ENCODE results near the gene WNT9B.

DNA sequence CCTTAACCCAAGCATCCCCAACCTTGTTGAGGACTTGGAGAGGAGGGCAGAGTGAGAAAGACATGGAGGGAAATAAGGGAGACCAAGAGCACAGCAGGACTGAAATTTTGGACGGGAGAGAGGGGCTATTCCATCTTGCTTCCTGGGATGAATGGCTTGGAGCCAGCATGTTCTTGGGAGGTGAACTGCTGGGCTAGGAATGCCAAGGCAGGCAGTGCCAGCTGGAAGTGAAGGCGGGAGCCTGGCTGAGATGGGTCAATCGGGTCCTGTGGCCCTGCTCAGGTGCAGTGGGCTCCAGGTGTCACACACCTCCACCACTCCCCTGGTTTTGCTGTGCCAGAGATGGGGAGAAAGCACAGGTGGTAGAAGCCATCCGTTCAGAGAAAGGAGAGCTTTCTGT, 25.5 kb downstream of the WNT9B start:
- TF ChIP-seq, protein P1, sequence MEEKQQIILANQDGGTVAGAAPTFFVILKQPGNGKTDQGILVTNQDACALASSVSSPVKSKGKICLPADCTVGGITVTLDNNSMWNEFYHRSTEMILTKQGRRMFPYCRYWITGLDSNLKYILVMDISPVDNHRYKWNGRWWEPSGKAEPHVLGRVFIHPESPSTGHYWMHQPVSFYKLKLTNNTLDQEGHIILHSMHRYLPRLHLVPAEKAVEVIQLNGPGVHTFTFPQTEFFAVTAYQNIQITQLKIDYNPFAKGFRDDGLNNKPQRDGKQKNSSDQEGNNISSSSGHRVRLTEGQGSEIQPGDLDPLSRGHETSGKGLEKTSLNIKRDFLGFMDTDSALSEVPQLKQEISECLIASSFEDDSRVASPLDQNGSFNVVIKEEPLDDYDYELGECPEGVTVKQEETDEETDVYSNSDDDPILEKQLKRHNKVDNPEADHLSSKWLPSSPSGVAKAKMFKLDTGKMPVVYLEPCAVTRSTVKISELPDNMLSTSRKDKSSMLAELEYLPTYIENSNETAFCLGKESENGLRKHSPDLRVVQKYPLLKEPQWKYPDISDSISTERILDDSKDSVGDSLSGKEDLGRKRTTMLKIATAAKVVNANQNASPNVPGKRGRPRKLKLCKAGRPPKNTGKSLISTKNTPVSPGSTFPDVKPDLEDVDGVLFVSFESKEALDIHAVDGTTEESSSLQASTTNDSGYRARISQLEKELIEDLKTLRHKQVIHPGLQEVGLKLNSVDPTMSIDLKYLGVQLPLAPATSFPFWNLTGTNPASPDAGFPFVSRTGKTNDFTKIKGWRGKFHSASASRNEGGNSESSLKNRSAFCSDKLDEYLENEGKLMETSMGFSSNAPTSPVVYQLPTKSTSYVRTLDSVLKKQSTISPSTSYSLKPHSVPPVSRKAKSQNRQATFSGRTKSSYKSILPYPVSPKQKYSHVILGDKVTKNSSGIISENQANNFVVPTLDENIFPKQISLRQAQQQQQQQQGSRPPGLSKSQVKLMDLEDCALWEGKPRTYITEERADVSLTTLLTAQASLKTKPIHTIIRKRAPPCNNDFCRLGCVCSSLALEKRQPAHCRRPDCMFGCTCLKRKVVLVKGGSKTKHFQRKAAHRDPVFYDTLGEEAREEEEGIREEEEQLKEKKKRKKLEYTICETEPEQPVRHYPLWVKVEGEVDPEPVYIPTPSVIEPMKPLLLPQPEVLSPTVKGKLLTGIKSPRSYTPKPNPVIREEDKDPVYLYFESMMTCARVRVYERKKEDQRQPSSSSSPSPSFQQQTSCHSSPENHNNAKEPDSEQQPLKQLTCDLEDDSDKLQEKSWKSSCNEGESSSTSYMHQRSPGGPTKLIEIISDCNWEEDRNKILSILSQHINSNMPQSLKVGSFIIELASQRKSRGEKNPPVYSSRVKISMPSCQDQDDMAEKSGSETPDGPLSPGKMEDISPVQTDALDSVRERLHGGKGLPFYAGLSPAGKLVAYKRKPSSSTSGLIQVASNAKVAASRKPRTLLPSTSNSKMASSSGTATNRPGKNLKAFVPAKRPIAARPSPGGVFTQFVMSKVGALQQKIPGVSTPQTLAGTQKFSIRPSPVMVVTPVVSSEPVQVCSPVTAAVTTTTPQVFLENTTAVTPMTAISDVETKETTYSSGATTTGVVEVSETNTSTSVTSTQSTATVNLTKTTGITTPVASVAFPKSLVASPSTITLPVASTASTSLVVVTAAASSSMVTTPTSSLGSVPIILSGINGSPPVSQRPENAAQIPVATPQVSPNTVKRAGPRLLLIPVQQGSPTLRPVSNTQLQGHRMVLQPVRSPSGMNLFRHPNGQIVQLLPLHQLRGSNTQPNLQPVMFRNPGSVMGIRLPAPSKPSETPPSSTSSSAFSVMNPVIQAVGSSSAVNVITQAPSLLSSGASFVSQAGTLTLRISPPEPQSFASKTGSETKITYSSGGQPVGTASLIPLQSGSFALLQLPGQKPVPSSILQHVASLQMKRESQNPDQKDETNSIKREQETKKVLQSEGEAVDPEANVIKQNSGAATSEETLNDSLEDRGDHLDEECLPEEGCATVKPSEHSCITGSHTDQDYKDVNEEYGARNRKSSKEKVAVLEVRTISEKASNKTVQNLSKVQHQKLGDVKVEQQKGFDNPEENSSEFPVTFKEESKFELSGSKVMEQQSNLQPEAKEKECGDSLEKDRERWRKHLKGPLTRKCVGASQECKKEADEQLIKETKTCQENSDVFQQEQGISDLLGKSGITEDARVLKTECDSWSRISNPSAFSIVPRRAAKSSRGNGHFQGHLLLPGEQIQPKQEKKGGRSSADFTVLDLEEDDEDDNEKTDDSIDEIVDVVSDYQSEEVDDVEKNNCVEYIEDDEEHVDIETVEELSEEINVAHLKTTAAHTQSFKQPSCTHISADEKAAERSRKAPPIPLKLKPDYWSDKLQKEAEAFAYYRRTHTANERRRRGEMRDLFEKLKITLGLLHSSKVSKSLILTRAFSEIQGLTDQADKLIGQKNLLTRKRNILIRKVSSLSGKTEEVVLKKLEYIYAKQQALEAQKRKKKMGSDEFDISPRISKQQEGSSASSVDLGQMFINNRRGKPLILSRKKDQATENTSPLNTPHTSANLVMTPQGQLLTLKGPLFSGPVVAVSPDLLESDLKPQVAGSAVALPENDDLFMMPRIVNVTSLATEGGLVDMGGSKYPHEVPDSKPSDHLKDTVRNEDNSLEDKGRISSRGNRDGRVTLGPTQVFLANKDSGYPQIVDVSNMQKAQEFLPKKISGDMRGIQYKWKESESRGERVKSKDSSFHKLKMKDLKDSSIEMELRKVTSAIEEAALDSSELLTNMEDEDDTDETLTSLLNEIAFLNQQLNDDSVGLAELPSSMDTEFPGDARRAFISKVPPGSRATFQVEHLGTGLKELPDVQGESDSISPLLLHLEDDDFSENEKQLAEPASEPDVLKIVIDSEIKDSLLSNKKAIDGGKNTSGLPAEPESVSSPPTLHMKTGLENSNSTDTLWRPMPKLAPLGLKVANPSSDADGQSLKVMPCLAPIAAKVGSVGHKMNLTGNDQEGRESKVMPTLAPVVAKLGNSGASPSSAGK (IDR thresholded peaks at IDR 0.05), result no peak
- TF ChIP-seq NFYB (IDR thresholded peaks at IDR 0.05; ENCODE audit: extremely low read depth, insufficient read length), result no peak
- no peak for TF ChIP-seq BHLHE40 (IDR thresholded peaks at IDR 0.05; ENCODE audit: low read length)
- TF ChIP-seq, protein P2, sequence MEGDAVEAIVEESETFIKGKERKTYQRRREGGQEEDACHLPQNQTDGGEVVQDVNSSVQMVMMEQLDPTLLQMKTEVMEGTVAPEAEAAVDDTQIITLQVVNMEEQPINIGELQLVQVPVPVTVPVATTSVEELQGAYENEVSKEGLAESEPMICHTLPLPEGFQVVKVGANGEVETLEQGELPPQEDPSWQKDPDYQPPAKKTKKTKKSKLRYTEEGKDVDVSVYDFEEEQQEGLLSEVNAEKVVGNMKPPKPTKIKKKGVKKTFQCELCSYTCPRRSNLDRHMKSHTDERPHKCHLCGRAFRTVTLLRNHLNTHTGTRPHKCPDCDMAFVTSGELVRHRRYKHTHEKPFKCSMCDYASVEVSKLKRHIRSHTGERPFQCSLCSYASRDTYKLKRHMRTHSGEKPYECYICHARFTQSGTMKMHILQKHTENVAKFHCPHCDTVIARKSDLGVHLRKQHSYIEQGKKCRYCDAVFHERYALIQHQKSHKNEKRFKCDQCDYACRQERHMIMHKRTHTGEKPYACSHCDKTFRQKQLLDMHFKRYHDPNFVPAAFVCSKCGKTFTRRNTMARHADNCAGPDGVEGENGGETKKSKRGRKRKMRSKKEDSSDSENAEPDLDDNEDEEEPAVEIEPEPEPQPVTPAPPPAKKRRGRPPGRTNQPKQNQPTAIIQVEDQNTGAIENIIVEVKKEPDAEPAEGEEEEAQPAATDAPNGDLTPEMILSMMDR (IDR thresholded peaks at IDR 0.05 in 2 of 3, conservative IDR thresholded peaks at IDR 0.05 in 1 of 3; ENCODE audit: insufficient read depth in 2 of 3, low read depth in 1 of 3, low read length in 3 of 3), result no peak
- TF ChIP-seq TAF1 (IDR thresholded peaks at IDR 0.05; ENCODE audit: control insufficient read depth, extremely low read depth, insufficient read depth, low read length, severe bottlenecking), result no peak
- no peak for TF ChIP-seq TCF7L2 (IDR thresholded peaks at IDR 0.05; ENCODE audit: low read depth, low read length)
- TF ChIP-seq, protein P3, sequence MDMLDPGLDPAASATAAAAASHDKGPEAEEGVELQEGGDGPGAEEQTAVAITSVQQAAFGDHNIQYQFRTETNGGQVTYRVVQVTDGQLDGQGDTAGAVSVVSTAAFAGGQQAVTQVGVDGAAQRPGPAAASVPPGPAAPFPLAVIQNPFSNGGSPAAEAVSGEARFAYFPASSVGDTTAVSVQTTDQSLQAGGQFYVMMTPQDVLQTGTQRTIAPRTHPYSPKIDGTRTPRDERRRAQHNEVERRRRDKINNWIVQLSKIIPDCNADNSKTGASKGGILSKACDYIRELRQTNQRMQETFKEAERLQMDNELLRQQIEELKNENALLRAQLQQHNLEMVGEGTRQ (CRISPR knock-in tag; IDR thresholded peaks at IDR 0.05), result no peak
- no peak for TF ChIP-seq MXI1 (IDR thresholded peaks at IDR 0.05; ENCODE audit: low read depth, low read length)
- TF ChIP-seq, protein P4, sequence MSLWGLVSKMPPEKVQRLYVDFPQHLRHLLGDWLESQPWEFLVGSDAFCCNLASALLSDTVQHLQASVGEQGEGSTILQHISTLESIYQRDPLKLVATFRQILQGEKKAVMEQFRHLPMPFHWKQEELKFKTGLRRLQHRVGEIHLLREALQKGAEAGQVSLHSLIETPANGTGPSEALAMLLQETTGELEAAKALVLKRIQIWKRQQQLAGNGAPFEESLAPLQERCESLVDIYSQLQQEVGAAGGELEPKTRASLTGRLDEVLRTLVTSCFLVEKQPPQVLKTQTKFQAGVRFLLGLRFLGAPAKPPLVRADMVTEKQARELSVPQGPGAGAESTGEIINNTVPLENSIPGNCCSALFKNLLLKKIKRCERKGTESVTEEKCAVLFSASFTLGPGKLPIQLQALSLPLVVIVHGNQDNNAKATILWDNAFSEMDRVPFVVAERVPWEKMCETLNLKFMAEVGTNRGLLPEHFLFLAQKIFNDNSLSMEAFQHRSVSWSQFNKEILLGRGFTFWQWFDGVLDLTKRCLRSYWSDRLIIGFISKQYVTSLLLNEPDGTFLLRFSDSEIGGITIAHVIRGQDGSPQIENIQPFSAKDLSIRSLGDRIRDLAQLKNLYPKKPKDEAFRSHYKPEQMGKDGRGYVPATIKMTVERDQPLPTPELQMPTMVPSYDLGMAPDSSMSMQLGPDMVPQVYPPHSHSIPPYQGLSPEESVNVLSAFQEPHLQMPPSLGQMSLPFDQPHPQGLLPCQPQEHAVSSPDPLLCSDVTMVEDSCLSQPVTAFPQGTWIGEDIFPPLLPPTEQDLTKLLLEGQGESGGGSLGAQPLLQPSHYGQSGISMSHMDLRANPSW (CRISPR knock-in tag; IDR thresholded peaks at IDR 0.05), result no peak
- TF ChIP-seq EP300 (IDR thresholded peaks at IDR 0.05; ENCODE audit: low read length), result no peak
- TF ChIP-seq BRD4 (IDR thresholded peaks at IDR 0.05), result no peak
- TF ChIP-seq CBX8 (IDR thresholded peaks at IDR 0.05; ENCODE audit: borderline replicate concordance, extremely low read depth, low read depth, low read length, poor library complexity, severe bottlenecking), result no peak

Data from K562 (cell line).